SK-MEL-5 (cell line): ENCODE measurements around the gene KCTD18. TPM values are rescaled to one million over a fixed set of nuclear protein-coding genes. Genes with fewer than 3 reads are reported as not detected.

ENCODE experiments used
- DNase-seq: peaks from one replicate; pipeline ENCODE4 v3.0.0-alpha.2; 2016; ENCODE audit warnings: low read depth, low spot score
- in situ Hi-C: cut with HindIII; loops from 2 replicates; pipeline ENCODE4 v1.10.0; 2016; ENCODE audit warnings: low sequenced_read_pairs, high pct_unique_total_duplicates, low pct_unique_long_range_greater_than_20kb
- total RNA-seq: library from RNA; depleted of rRNA; stranded (reverse); fragments of >200 nt; shearing (Covaris generic); gene quantifications from 2 replicates; pipeline ENCODE4 v1.2.3, GENCODE V29; 2014

The KCTD18 gene
- total RNA-seq, 1 experiment from 2014 or later, result 16.2 TPM

GRCh38 chr2:200467806-200468681 is 41.8 kb downstream of the KCTD18 start:
- no peak for DNase-seq
- in situ Hi-C loops, result no loop called here

DNA sequence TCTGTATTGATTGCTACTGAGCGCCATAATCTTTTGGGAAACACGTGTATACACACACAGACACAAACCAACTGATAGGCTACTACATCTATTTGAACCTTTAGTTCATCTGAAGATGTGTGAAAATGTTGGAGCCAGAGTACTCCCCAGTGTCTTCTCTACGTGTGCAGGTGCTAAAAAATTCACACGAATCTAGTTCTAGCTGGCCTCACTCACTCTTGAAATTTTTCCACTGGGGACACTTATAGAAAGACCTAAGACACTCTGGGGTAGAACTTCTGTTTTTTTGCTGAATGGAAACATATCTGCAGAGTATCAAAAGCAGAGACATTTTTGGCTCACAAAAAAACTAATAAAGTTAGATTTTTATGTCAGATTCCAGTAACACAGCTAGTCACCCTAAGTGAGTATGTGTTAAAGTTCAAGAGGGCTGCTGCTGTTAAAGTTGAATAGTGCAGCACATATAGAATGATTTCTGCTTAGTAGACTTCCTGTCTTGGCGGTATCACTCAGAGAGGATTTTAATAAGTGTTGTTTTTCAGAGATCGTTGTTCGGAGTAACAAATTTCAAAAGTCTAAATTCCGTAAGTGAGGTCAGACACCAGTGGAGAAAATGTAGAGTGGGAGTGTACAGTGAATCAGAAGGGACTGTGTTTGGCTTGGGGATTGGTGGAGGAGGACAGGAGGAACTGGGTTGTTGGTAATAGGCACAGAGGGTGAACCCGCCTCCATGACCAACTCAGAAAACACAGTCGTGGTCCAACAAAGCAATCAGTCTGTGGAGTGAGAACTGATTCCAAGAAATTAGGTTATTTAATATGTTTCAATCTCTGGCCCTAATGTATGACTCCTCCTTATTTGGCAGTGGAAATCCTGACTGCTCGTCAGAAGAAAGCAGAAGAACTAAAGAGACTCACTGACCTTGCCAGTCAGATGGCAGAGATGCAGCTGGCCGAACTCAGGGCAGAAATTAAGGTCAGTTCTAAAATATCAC is 43.1 kb downstream of the KCTD18 start:
- in situ Hi-C loops, result no loop called here
- no peak for DNase-seq

- in situ Hi-C loops, result no loop called here
- DNase-seq, result no peak
Measured at GRCh38 chr2:200463452-200463851, 46.4 kb downstream of the KCTD18 start.

- no peak for DNase-seq
- in situ Hi-C loops, result no loop called here
Measured at GRCh38 chr2:200461846-200462710, 47.8 kb downstream of the KCTD18 start.

DNA sequence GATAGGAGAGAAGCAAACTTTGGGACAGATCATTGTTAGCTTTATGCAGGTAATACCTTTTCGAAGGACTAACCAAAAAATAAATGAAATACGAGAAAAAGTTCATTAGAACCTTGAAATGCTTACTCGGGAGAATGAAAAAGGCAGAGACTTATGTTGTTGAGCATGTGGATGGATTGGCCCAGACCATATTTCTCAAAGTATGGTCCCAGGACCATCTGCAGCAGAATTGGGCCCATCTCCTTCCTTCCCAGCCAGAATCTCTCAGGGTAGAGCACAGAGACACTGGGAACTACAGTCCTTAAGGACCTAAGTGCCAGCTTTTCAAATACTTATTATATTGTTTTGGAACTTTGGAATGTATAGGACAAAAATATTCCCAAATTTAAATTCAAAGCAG is 50.8 kb downstream of the KCTD18 start:
- in situ Hi-C loops, result no loop called here
- DNase-seq, result no peak

- in situ Hi-C loops, result no loop called here
- DNase-seq, result no peak
Measured at GRCh38 chr2:200456567-200456966, 53.3 kb downstream of the KCTD18 start.

DNA sequence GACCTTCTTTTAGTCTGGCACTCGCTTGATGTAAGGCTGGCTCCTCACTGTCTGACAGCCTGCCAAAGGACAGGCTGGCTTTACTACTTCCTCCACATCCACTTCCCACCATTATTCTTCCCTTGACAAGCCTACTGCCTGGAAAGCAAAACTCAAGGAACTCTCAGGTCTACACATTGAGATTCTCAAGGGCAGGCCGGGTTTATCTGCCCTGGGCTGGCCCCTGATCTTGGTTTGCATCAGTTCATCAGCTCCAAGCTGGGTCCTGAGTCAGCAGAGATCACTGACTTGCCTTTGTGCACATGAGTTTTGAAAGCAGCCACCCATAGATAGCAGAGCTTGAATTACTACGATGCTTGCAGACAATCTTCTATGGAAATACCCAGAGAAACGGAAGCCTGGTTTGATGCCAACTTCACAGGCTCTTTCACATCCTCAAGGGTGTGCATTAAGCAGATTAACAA is 53.9 kb downstream of the KCTD18 start:
- no peak for DNase-seq
- in situ Hi-C loops, result no loop called here

DNA sequence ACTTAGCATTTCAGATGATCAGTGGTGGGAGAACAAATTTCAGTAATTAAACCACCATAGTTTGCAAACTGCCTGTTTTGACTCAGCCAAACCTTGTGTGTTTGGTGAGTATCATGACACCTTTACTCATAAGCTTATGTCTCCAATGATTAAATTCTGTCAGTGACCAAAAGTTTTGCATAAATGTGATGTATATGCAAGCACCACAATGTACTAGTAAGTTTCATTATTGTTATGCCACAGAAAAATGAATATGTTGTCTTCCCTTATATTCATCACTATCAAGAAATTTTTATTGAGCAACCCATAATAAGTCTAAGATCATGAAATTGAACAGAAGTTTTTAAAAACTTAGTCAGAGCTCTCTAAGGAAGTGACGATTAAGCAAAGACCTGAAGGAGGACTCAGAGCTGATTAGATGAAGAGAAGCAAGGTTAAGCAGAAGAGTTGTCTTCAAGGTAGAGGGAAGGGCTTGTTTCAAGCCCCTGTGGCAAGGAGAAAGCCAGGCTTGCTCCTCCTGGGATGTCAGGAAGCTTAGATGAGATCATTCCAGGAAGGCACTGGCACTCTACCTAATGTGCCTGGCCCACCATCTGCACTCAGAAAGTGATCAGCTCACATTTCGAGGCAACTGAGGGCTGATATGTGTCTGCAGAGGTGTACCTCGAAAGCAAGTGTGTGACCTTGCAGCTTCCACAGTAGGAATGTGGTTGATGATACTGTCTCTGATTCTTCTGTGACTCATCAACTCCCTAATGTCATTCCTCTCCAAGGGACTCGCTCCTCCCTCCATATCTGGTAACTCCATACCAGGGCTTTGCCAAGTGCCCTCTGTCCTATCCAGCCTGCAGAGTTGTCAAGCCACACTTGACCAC is 54.7 kb downstream of the KCTD18 start:
- no peak for DNase-seq
- in situ Hi-C loops, result no loop called here

GRCh38 chr2:200453853-200454534 is 55.9 kb downstream of the KCTD18 start:
- no peak for DNase-seq
- in situ Hi-C loops, result no loop called here

GRCh38 chr2:200453142-200453852 is 56.6 kb downstream of the KCTD18 start:
- in situ Hi-C loops, result no loop called here
- no peak for DNase-seq

DNA sequence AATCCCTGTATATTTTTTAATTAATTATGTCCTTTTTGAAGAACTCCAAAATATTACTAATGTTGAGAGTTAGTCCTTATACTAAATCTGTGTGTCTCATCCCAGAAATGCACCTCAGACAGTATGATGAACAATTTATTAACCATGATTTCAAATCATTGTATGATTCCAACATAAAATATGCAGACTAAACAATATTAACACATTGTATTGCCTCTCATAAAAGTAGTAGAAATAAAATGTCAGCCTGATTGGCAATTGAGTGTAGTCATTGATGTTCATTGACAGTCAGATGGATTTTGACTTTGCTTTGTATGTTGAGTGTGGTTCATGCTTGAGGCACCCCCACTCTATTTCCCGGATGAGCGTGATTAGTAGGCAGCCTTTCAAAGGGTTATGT is 57.5 kb downstream of the KCTD18 start:
- no peak for DNase-seq
- in situ Hi-C loops, result no loop called here

DNA sequence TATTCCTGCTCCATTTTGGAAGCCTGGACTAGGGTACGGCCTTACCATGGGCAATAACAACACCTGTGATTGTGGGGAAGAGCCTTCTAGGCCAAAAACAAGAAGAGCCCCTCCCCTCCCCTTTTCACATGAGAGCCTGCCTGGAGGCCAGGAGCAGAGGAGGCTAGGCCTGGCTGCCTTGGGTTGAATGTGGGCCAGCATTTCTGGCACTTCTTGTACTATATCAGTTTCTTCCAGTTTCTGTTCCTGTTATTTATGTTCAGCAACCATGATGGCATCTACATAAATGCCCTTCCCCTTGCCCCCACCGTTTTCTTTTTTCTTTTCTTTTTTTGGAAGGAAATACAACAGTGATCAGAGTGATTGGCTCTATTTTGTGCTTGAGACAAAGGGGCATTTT is 58.4 kb downstream of the KCTD18 start:
- no peak for DNase-seq
- in situ Hi-C loops, result no loop called here

DNA sequence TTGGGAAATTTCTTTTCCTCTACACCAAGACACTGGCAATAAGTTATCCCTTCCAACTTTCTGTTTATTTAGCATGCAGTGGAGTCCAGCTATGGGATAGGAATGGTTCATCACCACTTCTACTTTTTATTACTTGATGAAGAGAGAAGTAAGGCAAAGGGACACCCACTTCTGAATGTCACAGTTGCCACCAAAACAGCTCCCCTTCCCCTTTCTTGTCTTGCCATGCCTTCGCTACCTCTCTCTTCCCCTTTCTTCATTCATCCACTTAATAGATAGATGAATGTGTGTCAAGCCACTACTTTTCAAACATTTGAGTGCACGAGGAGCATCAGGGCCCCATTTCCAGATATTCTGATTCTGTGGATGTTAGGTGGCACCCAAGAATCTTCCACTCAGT is 59.6 kb downstream of the KCTD18 start:
- in situ Hi-C loops, result no loop called here

DNA sequence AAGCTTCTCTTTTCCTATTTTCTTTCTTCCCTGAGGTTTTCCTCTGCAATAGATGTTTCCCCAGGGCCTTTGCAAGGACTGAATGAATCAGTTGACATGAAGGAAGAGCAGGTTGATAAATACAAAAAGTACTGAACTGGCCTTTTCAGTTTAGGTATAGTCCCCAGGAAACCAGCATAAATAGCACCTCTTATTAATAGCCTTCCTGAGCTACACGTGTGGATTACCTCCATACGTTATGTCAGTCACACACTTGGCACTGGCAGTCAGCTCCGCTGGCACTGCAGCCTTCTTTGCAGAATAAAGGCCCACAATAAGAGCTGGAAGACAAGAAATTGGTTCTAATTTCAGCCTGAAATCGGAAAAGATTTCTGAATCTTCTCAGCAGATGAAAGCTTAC is 60.7 kb downstream of the KCTD18 start:
- DNase-seq, result no peak
- in situ Hi-C loops, result no loop called here

More for the DNA sequence above, 59.6 kb downstream of the KCTD18 start:
- no peak for DNase-seq

GRCh38 chr2:200448455-200448854 is 61.4 kb downstream of the KCTD18 start:
- in situ Hi-C loops, result no loop called here
- DNase-seq, result no peak
